Lung microvascular endothelial cell (primary cell): Measurements from ENCODE around the gene ATRN. TPM values are rescaled to one million over a fixed set of nuclear protein-coding genes. Genes with fewer than 3 reads are reported as not detected.
"Not testable (repeated sequence)": the region's sequence is repeated elsewhere in the genome, so short reads cannot be mapped to it uniquely, and the experiment has no call there.

Source experiments
- DNase-seq, 2 donors: peaks; one replicate each; pipeline versions ENCODE4 v3.0.0 to v3.0.0-alpha.2; 2010; ENCODE audit warnings: low read depth in 2 of 2
- total RNA-seq: library from RNA; depleted of rRNA; stranded (reverse); fragments of >200 nt; gene quantifications from 2 replicates; pipeline ENCODE4 v1.2.1, GENCODE V29; 2014

ATRN gene
- total RNA-seq, 1 donor from 2014 or later = 25.2 TPM

DNA sequence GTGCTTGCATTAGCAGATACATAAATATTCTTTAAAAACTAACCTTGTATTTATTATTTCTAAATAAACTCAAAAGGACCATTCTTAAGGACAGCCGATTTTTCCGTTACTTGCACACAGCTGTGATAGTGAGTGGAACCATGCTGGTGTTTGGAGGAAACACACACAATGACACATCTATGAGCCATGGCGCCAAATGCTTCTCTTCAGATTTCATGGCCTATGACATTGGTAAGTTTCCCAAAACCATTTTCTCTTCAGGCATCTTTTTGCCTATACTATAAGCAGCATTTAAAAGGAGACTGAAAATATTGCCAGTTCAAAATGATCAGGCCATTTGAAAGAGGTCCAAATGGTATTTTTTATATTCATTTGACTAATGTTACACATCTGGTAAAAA lies 92.3 kb downstream of the ATRN start:
- no peak for DNase-seq

DNA sequence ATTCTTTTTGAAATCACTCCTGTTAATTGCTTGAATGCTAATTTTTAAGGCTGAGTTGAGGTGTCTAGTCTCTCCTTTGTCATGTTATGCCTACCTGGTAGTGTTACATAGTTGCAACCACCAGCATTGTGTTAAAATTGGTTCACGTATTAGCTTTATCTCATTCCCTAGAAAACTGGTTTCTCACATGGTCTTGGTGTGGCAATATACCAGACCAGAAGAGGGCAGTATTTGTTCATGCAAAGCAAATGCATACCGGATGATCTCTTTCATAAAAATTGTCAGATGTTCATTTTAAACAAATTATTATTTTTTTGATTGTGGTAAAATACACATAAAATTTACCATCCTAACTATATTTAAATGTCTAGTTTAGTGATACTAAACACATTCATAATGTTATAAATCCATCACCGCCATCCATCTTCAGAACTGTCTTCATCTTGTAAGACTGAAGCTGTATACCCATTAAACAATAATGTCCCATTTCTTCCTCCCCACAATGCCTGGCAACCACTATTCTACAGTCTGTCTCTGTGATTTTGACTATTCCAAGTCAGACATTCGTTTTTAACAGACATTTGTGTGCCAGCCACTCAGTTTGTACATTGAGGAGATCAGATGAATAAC lies 92.8 kb downstream of the ATRN start:
- peak; percentile 58 to 76 for DNase-seq

DNA sequence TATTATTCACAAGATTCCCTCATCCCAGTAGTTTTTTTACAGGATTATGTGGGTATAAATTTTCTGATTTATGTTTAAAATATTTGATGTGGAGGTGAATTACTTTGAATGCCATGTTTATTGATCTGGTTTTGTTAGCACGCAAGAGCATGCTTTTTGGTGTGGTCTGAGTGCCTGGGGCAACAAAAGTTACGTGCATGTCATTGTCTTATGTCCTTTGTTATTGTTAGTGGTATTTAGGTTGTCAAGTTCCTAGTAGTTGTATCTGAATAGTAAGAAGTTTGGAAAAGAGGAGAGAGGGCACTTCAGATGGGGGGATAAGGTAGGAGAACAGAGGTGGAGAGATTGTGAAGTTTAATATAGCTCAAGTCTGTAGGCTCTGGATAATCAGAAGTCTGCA lies 95.0 kb downstream of the ATRN start:
- no peak for DNase-seq

DNA sequence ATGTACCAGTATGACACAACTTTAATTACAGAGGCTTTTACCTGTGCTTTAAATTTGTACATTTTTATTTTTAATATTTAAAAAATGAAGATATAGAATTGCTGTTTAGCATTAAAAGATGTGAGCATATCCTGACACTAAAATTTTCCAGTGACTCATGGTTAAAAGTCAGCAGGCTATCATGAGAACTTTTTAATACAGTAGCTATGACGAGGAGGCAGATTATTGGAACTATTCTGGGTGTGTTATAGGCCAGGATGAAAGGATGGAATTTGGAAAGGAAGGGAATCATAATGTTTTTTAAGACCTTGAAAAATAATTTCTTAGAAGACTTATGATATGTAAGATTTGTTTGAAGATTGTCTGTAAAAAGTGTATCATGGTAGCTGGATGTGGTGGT lies 101.3 kb downstream of the ATRN start:
- peak; percentile 14 to 59 for DNase-seq

DNA sequence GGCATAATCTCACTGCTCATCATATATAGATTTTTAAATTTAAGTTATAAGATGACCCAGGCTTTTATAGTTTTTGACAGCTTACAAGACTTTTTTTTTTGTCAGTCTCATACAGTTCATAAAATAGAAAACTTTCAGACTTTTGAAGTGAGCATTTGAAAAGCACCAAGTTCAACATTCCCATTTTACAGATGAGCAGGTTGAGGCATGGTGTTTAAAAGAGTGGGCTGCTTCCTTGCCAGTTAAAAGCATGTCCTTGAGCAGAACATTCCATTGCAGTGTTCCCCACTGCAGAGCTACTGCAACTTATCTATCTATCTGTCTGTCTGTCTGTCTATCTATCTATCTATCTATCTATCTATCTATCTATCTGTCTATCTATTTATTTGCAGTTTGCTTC lies 105.5 kb downstream of the ATRN start:
- DNase-seq = no peak

DNA sequence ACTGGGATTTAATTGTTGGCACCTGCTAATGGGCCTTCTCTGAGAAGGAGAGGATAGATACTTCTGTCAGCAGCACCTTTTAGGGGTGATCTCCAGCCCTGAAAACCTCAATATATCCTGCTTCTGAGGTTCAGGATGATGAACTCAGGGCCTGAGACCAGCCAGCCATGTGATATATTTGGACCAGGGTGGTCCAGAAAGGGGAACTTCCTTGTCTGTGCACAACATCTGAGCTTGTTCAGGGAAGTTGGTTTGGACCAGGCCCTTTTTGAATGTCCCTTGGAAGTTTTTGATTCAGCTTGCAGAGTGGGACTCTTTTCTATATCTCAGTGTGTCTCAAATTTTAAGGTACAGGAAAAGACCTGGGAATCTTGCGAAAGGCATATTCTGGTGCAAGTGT lies 106.5 kb downstream of the ATRN start:
- DNase-seq = no peak

DNA sequence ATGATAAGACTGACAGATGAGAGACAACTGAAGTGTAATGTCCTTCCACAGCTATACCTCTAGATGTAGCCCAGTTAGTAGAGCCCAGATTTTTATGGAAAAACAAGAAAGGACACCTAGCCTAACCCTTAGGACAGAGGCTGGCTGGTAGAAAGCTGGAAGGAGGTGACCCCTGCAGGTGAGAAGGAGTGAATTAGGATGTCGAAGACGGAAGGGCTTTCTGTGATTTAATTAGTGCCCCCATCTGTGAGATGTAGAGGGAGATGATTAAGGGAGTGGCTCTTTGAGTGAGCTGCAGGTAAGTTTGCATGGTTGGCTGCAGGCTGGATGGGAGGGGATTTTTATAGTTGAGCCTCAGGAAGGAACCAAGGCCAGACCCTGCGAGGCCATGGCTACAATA lies 109.6 kb downstream of the ATRN start:
- no peak for DNase-seq

DNA sequence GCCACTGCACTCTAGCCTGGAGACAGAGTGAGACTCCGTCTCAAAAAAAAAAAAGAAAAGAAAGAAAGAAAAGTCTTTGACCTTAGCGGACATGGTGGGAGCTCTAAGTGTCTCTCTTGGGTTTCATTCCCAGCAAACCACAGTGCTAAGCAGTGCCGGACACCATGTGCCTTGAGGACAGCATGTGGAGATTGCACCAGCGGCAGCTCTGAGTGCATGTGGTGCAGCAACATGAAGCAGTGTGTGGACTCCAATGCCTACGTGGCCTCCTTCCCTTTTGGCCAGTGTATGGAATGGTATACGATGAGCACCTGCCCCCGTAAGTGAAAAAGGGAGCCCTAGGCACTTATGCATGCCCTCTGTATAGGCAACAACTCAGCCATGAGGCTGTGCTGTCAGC lies 112.9 kb downstream of the ATRN start:
- no peak for DNase-seq

DNA sequence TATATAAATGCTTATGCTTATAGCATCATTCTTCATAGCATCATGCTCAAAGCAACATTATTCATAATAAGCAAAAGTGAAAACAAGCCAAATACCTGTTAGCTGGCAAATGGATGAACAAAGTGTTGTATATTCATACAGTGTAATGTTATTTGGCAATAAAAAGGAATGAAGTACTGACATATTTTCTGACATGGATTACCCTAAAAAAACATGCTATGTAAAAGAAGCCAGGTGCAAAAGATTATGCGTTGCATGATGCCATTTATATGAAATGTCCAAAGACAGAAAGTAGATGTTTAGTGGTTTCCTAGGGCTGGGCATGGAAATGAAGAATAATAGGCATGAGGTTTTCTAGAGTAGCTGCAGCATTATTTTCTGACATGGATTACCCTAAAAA lies 115.3 kb downstream of the ATRN start:
- no peak for DNase-seq

DNA sequence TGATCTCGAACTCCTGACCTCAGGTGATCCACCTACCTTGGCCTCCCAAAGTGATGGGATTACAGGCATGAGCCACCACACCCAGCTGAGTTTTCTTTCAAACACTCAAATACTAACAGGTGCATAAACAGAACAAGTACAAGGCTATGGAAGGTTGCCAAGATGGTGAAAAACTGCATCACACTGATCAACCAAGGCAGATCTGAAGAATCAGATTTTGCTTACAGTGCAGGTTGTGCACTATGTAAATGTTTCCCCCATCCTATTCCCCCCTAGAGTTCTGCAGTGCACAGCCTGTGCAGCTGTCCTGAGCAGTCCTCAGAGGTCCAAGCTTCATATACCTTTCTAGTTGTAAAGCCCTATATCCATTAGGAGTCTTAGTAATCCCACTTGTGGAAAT lies 119.3 kb downstream of the ATRN start:
- DNase-seq = no peak

DNA sequence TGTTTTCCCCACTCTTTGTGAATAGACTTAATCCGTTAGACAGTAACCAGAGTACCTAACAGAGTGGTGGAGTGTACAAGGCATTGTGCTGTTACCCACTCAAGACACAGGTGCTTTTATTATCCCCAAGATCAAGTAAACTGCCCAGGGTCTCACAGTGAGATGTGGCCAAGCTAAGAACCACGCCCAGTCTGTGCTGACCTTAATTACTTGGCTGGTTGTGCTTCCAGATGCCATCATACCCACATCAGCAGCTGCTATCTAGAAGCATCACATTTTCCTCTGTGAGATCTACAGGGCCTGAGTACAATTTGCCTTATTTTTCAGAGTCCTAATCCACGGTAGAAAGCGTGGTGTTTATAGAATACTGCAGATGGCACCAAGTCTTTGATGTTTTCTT lies 122.1 kb downstream of the ATRN start:
- no peak for DNase-seq

DNA sequence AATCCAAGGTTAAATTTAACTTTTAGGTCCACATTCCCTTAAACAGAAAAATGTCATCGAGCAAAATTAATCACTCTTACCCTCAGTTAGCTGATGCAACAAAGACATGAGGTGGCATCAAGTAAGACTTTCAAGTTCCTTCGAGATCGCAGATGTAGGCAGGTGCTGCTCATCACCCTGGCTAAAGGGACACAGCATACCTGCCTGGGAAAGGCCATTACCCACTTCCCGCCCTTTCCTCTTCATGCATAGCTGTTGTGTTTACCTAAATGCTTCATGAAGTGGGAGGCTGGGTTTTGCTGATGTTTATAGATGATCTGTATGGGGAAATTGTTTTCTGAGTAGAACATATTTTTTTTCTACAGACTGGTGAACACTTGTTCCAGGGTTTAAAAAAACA lies 124.7 kb downstream of the ATRN start:
- DNase-seq = no peak

DNA sequence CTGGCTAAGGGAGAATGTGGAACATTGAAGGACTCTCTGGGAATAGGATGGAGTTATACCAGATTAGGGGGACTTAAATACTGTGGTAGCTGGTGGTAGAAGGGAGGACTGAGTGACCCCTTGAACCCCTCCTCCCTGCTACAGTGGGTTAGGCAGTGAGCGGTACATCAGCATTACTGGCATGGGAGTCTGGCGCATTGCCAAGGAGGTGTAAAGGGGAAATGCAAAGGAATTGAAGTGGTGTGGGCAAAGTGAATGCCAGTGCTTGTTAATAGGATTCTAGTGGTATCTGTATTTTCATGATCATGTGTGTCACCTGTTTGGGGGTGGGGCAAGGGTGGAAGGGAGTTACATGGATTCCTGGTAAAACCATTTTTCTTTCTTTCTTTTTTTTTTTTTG lies 132.3 kb downstream of the ATRN start:
- DNase-seq = peak in 1 of 2 donors; percentile 7

DNA sequence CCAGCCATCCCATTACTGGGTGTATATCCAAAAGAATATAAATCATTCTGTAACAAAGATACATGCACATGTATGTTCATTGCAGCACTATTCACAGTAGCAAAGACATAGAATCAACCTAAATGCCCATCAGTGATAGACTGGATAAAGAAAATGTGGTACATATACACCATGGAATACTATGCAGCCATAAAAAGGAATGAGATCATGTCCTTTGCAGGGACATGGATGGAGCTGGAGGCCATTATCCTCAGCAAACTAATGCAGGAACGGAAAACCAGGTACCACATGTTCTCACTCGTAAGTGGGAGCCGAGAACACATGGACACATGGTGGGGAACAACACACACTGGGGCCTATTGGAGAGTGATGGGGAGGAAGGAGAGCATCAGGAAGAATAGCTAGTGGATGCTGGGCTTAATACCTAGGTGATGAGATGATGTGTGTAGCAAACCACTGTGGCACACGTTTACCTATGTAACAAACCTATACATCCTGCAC lies 134.6 kb downstream of the ATRN start:
- not testable (repeated sequence) for DNase-seq

DNA sequence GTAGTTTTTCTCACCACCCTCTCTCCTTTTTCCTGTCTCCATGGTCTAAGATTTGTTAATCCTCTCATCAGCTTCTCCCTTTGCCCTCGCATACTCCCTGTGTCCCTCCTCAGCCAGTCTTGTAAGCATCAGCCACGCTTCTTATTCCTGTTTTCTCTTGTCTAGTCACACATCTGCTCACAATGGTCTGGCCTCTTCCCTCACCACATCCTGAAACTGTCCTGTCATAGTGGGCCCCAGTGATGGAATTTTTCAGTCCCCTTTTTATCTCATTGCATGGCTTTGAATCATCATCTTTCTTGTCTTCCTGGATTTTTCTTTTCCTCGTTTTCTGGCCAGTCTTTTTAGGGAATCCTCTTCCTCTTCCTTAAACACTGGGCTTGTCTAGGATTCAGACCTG lies 135.2 kb downstream of the ATRN start:
- peak; percentile 3 to 23 for DNase-seq

DNA sequence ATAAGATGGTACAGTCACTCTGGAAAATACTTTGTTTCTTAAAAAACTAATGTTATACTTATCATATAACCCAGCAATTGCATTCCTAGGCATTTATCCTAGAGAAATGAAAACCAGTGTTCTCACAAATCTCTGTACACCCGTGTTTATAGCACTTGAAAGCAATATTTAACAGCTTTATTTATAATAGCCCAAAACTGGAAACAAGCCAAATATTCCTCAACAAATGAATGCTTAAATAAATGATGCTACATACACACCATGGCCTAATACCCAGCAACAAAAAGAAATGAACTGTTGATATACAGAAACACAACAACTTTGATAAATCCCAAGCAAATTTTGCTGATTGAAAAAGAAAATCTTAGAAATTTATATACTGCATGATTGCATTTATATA lies 141.1 kb downstream of the ATRN start:
- DNase-seq = no peak

DNA sequence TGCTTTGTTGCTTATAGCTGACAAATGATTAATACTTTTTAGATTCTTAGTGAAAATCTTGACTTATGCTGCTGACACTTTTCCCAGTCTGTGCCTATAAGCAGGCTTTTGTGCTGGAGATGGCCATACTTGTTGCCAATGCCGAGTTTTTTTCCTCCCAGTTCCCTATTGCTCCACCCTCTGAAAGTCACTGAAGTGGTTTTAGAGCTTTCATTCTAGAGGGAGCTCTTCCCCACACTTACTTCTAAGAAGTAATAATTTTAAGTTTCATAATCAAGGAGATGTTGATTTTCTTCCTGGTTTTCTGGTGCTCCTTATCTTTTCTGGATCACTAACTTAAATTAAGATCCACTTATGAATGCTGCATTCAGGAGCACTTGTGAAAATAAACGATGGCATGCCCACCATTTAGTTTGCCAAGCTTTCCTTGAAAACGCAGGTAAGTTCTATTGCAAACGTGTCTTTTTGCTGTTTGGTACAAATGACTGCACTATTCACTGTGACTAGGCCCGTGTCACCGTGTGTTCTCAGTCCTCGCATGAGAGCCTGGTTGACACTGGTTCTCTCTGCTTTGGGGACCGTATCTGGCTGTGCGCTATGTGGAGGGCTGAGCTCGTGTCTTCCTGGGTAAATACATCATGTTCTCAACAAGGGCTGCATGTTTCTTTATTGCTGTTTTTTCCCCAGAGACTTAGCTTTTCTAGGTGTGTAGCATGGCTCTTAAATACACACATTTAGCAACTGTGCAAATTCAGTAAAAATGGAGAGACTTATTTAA lies 142.2 kb downstream of the ATRN start:
- no peak for DNase-seq

DNA sequence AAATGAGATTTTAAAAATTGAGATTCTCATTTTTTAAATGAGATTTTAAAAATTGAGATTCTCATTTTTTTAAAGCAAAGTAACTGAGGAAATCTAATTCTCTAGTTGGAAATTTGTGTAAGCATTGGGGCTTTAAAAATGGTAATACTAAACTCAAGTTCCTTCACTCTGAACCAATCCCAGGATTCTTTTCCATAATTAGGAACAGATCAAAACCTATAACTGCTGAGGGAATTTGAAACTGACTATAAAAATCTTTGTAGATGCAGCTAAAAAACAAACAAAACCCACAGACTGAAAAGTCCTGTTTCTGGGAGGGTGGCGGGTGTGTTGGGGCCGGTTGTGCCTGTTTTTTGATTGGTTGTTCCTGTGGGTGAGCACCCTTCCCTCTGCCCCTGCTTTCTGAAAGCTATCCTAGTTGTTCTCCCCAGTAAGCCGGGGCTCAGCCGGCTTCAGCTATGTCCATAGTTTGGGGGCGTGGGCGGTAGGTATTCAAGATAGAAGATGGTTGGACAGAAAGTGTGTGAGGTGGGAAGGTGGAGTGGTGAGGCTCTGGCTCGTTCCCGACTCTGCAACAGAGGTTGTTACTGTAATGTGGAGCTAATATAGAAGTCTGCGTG lies 143.1 kb downstream of the ATRN start:
- no peak for DNase-seq

DNA sequence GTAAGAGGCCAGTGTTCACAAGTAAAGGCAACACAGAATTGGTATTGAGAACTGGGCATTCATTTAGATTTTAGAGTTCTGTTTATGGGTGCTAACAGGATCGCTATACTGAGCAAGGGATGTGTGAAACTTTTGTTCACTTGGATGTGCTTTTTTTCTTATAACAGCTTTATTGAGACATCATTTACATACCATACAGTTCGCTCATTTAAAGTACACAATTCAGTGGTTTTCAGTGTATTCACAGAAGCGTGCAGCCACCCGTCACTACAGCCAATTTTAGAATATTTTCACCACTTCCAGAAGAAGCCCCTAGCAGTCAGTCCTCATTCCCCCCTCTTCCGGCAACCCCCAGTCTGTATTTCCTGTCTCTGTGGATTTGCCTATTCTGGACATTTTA lies 143.6 kb downstream of the ATRN start:
- no peak for DNase-seq

DNA sequence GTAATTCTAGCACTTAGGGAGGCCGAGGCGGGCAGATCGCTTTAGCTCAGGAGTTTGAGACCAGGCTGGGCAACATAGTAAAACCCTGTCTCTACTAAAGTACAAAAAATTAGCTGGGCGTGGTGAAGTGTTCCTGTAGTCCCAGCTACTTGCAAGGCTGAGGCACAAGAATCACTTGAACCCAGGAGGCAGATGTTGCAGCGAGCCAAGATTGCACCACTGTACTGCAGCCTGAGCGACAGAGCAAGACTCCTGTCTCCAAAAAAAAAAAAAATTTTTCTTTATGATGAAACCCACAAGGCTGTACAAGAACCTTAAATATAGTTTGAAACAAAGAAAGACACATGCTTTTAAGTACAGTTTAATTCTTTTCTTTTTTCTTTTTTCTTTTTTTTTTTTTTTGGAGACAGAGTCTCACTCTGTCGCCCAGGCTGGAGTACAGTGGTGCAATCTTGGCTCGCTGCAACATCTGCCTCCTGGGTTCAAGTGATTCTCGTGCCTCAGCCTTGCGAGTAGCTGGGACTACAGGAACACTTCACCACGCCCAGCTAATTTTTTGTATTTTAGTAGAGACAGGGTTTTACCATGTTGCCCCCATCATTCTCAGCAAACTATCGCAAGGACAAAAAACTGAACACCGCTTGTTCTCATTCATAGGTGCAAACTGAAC lies 144.5 kb downstream of the ATRN start:
- DNase-seq = not testable (repeated sequence)

DNA sequence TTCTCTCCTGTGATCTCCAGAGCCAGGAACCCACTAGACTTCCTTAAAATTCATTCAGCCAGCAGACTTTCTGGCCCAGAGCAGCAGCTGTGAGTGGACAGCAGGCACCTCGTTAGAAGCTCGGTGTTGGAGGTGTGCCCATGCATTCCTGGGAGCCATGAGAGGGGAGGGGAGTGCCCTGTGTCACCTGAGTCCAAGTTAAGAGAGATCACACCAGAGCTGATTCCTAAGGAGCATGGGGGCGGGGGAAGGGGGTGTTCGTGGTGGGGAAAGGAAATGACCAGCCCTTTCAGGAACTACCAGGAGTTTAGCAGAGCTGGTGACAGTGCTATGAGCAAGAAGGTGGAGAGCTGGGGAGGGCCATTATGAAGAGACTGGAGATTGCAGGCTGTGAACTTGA lies 145.4 kb downstream of the ATRN start:
- peak in 1 of 2 donors; percentile 46 for DNase-seq

DNA sequence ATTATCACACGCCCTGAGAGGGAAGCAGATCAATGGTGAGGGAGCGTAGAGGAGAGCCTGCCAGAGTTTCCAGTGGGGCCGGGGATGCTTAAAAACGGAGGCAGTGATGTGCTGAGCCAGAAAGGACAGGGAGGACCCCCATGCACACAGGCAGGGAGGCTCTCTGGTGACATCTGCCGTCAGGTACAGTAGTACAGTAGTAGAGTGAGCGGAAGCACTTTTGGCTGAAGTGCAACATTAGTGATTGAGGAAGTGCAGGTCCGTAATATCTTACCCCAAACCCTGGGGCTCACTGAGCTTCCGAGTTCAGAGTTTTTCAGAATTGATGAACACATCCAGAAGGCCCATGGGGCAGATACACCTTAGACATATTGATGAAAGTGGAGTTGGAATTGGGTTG lies 150.3 kb downstream of the ATRN start:
- no peak for DNase-seq
